GM21367 (cell line): Measurements from ENCODE around the gene MRPS2.
"Not testable (repeated sequence)": the region's sequence is repeated elsewhere in the genome, so short reads cannot be mapped to it uniquely, and the experiment has no call there.

Experiments
- ATAC-seq: cut with Tn5 transposase; IDR thresholded peaks from one replicate; pipeline ENCODE4 v1.9.1; 2021; ENCODE audit not compliant: unreplicated experiment

MRPS2 gene

DNA sequence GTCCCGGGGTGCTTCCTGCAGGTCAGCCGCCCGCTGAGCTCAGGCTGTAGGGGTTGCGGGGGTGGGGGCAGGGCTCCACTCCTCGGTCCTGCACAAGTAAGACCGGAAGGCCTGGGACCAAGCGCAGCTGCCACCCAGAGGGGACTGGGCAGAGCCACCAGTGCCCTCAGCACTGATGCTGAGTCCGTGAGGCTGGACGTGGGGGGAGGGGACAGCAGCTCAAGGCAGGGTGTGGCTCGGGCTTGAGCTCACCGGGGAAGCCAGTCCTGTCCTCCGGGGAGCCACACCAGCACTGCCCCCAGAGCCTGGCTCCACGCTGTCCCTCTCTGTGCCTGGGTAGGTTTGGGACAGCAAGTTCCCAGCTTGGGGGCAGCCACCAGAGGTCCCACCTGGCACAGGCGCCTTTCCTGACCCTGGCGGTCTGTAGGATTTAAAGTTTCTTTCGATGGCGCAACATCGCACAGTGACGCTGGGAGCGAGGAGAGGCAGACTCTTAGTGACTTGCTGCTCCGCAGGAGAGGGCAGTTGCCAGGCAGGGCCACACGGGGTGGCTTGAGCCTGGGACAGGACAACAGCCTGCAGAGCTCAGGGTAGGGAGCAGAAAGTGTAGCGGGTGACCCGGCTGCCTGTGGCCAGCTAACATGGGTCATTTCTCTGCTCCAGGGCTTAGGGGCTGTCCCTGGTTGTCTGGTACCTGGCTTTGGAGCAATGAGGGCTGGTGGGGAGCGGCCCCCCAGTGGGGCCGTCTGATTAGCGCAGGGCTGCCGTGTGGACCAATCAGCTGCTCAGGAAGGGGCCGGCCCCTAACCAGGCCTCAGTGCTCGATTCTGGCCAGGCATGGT lies 26.5 kb downstream of the MRPS2 start:
- ATAC-seq: no peak

DNA sequence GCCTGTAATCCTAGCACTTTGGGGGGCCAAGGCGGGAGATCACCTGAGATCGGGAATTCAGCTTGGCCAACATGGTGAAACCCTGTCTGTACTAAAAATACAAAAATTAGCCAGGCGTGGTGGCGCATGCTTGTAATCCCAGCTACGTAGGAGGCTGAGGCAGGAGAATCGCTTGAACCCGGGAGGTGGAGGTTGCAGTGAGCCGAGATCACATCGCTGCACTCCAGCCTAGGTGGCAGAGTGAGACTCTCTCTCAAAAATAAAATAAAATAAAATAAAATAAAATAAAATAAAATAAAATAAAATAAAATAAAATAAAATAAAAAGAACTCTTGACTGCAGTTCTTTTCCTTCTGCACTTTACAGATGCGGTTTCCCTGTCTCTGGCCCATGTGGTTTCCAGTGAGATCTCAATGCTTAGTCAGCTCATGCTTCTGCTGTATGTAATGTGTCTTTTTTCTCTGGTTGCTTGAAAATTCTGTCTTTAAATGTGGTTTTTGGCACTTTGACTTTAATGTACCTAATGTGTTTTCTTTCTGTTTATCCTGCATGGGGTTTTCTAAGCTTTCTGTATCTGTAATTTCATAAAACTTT lies 28.5 kb downstream of the MRPS2 start:
- not testable (repeated sequence) for ATAC-seq

DNA sequence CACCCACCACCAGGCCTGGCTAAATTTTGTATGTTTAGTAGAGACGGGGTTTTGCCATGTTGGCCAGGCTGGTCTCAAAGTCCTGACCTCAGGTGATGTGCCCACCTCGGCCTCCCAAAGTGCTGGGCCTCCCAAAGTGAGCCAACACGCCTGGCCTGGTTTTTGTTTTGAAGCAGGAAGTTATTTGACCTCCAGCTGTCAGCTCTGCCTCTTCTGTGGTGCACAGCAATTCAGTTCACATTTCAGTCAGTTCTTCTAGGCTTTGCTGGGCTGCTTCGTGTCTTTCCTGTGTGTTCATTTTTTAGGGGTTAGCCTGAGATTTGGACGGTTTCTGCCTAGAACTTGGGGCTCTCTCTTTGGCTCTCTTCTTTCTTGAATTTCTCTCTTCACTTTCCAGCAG lies 29.7 kb downstream of the MRPS2 start:
- no peak for ATAC-seq

DNA sequence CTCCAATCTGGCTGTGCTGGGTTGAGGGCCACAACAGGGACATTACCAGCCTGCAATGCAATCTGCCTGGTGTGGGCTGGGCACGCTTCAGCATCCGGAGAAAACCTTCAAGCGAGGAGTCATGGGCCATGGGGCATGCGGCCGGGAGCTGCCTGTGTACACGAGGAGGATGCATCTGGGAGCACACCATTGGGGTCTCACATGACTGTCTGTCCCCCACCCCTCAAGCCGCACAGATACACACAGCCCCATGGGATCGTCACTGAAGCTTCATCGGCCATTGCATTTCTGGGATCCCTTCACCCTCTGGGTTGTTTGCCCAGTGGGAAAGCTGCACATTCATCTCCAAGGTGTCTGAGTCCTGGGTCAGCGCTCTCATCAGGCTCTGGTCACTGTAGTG lies 30.6 kb downstream of the MRPS2 start:
- no peak for ATAC-seq

DNA sequence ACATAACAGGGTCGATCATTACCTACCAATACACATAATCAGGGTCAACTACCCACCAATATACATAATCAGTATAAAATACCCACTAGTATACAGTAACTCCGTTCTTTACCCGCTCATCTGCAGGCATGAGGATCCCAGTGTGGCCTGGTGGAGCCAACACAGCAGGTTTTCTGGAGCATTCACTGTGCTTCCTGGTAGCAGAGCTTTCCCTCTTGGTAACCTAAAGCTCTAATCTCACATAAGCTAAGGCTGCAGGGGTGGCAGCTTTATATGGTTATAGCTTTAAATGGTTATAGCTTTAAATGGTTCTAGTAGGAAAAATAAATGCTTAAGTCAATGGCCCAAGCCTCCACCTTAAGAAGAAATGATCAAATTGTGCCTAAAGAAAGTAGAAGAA lies 32.6 kb downstream of the MRPS2 start:
- no peak for ATAC-seq

DNA sequence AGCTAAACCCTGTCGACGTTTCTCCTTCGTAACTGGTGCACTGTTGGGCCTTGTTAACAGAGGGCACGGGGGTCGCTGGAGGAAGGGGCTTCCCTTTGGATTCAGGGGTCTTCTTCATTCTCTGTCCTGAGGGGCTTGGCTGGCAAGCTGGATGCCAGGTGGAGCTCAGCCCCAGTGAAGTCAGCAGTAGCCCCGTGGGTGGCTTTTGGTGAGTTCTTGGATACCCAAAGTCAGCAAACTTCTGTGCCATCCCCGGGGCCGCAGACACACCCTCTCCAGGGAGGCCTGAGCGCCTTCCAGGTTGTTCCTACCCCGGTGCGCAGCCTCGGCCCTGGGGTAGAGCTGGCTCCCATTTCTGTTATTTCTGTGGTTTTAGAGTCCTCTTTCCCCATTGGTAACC lies 33.2 kb downstream of the MRPS2 start:
- ATAC-seq: no peak

DNA sequence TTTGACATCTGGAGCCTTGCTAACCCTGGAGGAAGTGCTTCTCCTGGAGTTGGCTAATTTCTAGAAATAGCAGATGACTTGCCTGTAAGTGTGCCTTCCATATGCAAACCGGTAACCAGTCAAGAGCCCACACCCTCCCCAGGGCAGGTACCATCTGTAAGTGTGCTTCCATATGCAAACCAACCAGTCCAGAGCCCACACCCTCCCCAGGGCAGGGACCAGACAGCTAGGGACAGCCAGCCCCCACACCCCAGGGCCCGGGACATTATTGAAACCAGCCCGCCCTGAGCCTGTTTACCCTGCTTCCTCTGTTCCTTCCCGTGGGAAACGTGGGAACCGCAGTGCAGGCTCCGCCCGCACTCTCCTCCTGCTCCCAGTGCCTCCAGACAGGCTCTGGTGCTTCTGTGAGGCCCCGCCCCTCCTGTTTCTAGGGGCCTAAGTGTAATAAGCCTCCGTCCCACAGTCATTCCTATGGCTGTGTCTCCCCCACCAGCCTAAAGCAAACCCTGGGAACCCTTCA lies 33.8 kb downstream of the MRPS2 start:
- not testable (repeated sequence) for ATAC-seq

DNA sequence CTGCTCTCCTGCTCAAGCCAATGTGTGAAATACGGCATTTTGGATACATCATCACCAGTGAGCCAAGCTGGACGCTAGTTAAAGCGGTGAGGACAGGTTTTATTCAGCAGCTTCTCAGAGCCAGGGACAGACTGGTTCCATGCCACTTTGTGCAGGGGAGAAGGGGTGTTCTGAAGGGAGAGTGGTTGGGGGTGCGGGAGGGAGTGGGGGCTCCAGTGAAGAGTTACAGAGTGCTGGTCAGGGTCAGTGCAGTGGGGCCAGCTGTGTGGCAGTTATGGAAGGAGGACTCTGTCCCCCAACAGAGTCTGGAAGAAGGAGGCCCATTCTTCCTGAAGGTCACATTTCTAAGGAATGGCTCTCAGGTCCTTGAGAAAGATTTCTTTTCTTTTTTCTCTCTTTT lies 34.3 kb downstream of the MRPS2 start:
- not testable (repeated sequence) for ATAC-seq

DNA sequence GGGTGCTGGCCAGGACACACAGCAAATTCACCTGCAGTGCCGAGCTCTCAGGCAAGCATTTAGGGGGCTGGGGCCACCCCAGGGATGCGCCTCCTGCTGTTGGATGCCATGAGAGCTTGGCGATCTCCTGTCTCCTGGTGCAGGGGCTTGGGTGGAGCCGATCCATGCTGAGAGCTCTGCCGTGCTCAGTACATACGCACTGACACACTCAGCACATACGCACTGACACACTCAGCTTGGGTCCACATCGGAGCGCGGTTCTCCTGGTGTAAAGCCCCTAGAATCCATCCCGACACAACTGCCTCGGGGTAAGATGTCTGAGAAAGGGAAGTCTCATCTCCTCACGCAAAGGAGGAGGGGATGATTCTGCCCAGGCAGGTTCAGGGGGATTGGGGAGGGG lies 35.1 kb downstream of the MRPS2 start:
- ATAC-seq: not testable (repeated sequence)

DNA sequence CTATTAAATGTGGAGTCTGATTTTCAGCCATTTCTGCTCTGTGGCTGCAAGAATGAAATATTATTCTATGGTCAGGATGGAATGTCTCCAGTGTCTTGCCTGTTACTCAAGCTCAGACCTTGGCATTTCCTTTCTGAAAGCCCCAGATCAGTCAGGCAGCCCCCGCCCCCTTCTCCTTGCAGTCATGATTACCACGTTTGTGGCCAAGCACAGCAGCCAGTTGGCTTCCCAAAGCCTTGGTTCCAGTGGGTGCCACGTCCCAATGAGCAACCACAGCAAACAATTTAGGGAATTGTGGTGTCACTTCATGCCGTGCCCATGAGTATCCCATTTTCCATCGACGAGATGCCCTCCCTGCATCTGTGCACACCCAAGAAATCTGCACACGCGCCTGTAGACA lies 35.7 kb downstream of the MRPS2 start:
- no peak for ATAC-seq

DNA sequence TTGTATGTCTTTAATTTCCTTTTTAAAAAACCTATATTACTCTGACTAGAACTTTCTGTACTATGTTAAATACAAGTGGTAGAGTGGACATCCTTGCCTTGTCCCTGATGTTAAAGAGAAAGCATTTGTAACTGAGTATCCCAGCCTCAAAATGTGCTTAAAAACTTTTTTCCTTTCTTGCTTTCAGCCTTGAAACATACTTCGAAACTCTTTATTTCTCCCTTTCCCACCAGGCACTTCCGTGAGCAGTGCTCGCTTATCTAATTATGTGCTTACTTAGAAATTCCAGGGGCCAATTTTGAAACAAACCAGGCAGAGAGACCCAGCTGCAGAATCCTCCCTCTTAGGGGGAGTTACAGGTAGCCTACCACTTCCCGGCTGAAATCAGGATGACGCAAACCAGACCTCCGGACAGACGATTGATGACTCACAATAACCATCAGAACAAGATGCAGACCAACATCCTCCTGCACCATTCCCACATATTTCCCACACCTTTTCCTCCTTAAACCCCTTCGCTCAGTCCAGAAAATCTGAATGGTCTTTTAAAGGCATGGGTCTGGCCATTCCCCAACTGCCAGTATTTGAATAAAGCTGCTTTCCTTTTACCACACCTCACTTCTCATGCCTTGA lies 42.9 kb downstream of the MRPS2 start:
- ATAC-seq: not testable (repeated sequence)

DNA sequence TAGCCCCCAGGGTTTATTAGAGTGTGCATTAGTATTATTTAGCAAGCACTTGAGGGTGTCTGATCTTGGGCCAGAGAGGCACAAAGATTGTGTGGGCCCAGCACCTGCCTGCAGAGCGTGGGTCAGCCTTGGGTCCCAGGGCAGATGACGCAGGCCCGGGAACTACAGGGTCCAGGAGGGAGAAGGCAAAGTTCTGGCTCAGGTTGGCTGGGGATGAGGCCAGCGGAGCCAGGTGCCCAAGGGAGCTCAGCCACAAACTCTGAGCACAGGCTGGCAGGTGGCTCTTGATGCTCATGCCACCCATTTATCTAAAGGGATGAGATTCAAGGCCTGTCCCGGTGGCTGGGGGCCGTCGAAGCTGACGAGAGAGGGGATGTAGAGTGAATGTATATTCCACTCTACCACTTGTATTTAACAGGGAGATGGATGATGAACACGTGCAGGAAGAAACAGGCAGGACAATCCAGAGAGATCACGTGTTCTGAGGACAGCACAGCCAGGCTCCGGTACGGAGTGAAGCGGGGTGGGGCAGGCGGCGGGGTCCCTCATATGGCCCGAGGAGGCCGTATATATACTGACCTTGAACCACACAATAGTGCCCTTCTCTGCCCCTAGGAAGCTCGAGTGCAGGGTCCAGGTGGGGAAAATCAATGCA lies 44.6 kb downstream of the MRPS2 start:
- no peak for ATAC-seq

DNA sequence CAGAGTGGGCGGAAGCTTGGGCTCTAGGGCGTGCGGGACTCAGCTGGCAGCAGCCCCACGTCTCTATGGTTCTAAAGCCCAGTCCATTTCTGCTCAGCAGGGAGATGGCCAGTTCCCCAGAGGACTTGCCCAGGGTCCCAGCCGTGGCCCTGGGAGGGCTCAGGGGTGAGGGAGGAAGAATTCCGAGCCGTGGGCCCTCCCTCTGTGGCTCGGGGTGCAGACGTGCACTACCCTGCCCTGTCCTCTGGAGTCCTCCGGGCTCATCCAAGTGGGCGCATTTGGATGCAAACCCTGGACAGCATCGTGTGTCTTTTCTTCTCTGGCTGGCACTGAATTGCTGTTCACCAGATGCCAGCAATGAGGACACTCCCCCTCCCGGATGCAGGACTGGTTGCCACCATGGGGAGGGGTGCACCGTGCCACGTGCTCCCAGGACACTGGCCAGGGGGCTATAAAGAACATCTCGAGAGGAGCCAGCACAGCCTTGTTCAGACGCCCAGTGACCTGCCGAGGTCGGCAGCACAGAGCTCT lies 45.2 kb downstream of the MRPS2 start, which contains the start of gene OBP2A:
Gene OBP2A (plus strand): TSS at position 481 of the 531 bp plus-strand sequence. CDS start 55 bp downstream, outside the sequence.
- ATAC-seq: not testable (repeated sequence)

DNA sequence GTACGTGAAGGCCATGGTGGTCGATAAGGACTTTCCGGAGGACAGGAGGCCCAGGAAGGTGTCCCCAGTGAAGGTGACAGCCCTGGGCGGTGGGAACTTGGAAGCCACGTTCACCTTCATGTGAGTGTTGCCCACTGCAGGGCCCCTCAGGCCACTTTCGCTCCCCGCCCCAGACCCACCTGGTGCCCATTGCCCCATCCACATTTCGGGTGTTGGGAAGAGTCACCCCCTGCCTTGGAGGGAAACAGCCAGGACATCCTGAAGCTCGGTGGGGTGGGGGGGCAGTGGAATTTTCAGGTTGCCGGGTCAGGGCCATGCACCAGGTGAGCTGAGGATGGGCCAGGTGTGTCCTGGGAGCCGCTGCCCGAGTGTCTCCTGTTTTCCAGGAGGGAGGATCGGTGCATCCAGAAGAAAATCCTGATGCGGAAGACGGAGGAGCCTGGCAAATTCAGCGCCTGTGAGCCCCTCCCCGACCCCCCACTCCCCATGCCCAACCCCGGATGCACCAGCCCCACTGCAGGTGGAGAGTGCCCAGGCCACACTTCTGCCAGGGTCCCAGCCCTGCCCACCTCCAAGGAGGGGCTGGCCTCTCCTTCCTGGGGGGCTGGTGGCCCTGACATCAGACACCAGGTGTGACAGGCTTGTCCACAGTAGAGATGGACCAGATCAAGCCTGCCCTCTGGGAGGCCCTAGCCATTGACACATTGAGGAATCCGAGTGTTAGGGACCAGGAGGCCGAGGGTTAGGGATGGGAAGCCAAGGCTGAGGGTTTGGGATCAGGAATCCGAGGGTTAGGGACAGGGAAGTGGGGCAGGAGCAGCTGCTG lies 46.5 kb downstream of the MRPS2 start:
- not testable (repeated sequence) for ATAC-seq

DNA sequence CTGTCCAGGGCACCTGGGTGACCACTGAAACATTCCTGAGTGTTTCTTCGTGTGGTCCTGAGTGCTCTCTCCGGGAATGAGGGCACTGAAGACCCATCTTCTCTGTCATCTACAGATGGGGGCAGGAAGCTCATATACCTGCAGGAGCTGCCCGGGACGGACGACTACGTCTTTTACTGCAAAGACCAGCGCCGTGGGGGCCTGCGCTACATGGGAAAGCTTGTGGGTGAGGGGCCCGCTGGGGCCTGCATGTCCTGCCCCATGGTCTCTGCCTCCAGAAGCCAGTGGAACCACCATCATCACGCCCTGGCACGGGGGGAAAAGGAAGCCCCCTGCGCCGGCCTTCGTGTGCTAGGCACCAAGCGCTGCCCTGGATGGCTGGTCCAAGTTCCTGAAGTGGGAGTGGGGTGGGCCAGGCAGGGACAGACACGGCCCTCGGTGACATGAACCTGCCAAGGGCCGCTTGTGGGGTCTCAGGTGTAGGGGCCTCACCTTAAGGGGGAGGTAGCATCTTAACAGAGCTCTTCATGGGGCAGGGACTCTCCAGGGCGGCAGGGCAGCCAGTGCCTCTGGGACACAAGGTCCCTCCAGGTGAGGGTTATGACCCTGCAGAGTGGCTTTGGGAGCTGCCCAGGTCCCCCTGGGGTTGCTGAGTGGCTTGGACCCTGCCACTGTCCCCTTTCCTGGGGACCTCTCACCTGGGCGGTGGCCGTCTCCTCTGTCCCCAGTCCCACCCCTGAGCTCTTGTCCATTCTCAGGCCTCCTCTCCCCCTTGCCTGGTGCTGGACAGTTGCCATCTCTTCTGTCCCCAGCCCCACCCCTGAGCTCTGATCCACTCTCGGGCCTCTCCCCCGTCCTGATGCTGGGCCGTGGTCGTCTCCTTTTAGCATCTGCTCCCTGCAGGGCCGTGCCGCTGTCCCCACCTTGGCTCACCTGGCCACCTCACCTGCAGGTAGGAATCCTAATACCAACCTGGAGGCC lies 47.6 kb downstream of the MRPS2 start:
- no peak for ATAC-seq

DNA sequence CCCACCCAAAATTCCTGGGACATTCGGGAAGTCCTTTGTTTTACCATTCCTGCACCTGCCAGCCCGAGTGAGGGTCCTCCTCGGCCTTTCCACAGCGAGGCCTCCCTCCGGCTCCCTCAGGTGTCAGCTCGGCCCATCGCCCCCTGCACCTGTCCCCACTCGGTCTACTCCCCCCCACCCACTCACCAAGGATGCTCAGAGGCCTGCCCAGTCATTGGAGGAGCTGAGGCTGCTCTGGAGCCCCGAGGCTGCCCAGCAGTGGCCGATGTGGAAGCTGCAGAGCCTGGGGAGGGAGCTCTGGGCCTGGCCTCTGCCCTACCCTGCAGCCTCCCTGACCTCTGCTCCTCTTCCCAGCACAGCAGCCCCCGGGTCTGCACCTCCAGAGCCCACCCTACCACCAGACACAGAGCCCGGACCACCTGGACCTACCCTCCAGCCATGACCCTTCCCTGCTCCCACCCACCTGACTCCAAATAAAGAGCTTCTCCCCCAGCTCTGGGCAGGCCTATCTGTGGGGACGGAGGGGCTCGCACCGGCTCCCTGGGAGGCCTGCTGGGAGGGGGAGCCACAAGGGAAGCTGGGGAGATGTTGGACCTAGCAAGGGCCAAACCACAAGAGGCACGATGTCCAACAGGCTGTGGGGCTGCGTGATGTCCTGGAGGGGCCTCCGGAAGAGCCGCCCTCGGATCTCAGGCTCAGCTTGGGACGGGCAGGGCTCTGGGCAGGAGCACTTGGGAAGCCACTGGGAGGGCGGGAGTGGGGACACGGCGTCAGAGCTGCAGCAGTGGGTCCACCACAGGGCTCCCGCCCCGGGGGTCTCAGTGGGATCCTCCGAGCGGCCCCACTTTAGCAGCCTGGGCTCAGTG lies 49.2 kb downstream of the MRPS2 start:
- ATAC-seq: not testable (repeated sequence)

DNA sequence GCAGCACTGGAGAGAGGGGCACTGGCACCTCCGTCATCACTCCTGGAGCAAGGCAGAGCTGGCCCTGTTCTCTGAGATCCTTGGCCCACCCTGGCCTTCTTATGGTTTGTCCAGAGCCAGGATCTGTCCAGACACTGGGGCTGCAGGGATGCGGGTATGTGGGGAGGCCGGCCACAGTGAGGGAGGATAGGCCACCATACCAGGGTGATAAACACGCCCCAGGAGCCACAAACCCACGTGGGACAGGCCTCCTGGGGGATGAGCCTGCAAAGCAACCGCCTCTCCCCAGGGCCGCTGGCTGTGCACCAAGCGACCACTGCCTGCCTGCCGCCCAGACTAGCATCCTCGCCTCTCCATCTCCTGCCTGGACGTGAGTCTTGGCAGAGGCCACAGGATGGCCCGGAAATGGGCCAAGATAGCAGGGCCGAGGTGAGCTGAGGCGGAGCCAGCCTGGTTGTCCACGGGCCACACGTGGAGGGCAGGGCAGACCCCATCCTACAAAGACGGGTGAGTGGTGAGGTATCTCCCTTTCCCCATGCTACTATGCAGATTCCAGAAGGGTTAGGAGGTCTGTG lies 49.9 kb downstream of the MRPS2 start:
- no peak for ATAC-seq

DNA sequence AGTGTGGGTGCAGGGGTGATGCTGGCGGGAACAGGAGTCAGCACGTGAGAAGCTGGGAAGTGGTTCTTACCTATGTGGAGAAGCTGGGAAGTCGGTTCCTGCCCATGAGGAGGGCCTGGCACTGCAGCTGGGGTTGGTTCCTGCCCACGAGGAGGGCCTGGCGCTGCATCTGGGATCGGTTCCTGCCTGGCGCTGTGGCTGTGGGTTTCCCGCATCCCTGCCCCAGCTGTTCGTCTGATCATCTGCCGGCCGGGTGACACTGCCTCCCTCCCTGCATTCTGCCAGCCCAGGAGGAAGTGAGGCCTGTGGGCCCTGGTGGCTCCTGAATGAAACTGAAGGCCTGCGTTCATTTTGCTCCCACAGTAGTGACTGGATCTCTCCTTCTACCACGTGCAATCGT lies 50.5 kb downstream of the MRPS2 start:
- no peak for ATAC-seq
